ENCODE results near the gene RAC3.

RAC3 gene

DNA sequence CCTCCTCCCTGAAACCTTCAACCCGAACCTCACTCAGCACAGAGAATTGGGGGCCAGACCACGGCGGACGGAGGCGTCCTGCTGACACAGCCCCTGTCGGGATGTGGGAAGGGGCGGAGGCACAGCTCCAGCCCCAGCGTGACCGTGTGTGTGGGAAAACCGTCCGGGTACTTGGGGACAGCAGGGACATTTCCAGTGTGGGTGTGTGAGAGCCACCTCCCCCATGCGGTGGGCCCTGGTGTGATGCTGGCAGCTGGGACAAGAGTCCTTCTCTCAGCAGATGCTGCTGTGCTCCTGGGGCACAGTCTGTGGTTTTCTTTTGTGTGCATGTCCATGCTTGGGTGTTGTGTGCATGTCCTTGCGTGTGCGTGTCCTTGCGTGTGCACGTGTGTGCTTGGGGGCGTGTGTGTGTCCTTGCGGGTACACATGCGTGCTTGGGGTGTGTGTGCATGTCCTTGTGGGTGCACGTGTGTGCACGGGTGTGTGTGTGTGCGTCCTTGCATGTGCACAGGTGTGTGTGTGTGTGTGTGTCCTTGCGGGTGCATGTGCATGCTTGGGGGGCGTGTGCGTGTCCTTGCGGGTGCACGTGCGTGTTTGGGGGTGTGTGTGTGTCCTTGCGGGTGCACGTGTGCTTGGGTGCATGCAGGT, 25.7 kb upstream of the RAC3 start:
- TF ChIP-seq FOXP2 (optimal IDR thresholded peaks at IDR 0.05; ENCODE audit: borderline replicate concordance, extremely low read depth, extremely low read length, insufficient read depth) = no peak
- no peak for TF ChIP-seq POLR2AphosphoS5 (IDR thresholded peaks at IDR 0.05; ENCODE audit: low read depth, low read length)
- no peak for TF ChIP-seq TAF1 (IDR thresholded peaks at IDR 0.05; ENCODE audit: borderline replicate concordance, insufficient read depth, low read length)
- TF ChIP-seq SIN3A (IDR thresholded peaks at IDR 0.05; ENCODE audit: borderline replicate concordance, insufficient read depth, low read length) = no peak
- TF ChIP-seq, protein P1, sequence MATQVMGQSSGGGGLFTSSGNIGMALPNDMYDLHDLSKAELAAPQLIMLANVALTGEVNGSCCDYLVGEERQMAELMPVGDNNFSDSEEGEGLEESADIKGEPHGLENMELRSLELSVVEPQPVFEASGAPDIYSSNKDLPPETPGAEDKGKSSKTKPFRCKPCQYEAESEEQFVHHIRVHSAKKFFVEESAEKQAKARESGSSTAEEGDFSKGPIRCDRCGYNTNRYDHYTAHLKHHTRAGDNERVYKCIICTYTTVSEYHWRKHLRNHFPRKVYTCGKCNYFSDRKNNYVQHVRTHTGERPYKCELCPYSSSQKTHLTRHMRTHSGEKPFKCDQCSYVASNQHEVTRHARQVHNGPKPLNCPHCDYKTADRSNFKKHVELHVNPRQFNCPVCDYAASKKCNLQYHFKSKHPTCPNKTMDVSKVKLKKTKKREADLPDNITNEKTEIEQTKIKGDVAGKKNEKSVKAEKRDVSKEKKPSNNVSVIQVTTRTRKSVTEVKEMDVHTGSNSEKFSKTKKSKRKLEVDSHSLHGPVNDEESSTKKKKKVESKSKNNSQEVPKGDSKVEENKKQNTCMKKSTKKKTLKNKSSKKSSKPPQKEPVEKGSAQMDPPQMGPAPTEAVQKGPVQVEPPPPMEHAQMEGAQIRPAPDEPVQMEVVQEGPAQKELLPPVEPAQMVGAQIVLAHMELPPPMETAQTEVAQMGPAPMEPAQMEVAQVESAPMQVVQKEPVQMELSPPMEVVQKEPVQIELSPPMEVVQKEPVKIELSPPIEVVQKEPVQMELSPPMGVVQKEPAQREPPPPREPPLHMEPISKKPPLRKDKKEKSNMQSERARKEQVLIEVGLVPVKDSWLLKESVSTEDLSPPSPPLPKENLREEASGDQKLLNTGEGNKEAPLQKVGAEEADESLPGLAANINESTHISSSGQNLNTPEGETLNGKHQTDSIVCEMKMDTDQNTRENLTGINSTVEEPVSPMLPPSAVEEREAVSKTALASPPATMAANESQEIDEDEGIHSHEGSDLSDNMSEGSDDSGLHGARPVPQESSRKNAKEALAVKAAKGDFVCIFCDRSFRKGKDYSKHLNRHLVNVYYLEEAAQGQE (IDR thresholded peaks at IDR 0.05; ENCODE audit: insufficient read depth in 1 of 2, low read depth in 2 of 2, low read length in 2 of 2) = no peak

DNA sequence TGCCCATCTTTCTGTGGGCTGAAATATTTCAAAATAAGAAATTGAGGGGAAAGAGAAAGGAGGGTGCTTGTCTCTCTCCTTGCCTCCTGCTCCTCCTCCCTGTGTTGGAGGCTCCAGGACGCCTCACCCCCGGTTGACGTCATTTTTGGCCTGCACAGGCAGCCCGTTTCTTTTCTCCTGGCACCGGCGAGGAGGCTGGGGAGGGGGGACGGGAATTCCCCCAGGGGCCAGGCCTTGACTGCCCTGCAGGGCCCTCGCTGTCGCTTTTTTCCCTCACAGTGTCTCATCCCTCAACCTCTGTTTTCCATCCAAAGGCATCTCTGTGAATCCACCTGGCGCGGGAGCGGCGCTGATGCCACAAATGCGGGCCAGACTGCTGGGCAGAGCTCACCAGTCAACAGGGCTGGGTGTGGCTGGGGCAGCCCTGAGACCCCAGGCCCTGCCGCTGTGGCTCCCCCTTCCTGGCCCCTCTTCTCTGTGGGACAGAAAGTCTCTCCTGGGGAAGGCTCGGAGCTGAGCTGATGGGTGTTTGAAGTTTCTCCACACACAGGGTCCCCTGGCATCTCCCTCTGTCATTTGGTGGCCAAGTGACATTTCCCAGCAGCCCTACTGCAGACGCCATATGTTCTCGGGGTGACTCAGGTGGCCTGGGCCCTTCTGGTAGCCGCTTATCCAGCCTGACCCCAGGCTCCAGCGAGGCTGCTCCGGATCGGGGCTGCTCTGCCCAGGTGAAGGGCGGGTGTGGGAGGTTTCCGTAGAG, 24.8 kb upstream of the RAC3 start:
- TF ChIP-seq, protein P1 (IDR thresholded peaks at IDR 0.05; ENCODE audit: insufficient read depth in 1 of 2, low read depth in 2 of 2, low read length in 2 of 2) = no peak

DNA sequence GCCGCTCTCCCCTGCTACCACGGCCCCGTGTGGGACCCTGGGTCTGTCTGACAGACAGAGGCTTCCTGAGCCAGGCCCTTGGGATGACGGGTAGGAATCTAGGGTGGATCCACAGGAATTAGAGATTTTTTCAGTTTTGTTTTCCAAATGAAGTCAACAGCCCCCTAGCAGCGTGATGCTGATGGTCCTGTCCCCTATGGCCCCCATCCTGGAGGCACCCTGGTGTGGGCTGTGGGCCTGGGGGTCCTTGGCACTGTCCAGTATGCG, 24.3 kb upstream of the RAC3 start:
- TF ChIP-seq, protein P1 (IDR thresholded peaks at IDR 0.05; ENCODE audit: insufficient read depth in 1 of 2, low read depth in 2 of 2, low read length in 2 of 2) = no peak
- TF ChIP-seq FOXP2 (optimal IDR thresholded peaks at IDR 0.05; ENCODE audit: borderline replicate concordance, extremely low read depth, extremely low read length, insufficient read depth) = no peak
- no peak for TF ChIP-seq POLR2AphosphoS5 (IDR thresholded peaks at IDR 0.05; ENCODE audit: low read depth, low read length)
- no peak for TF ChIP-seq SIN3A (IDR thresholded peaks at IDR 0.05; ENCODE audit: borderline replicate concordance, insufficient read depth, low read length)
- TF ChIP-seq TAF1 (IDR thresholded peaks at IDR 0.05; ENCODE audit: borderline replicate concordance, insufficient read depth, low read length) = no peak

- no peak for TF ChIP-seq POLR2AphosphoS5 (IDR thresholded peaks at IDR 0.05; ENCODE audit: low read depth, low read length)
- TF ChIP-seq TAF1 (IDR thresholded peaks at IDR 0.05; ENCODE audit: borderline replicate concordance, insufficient read depth, low read length) = no peak
- TF ChIP-seq, protein P1 (IDR thresholded peaks at IDR 0.05; ENCODE audit: insufficient read depth in 1 of 2, low read depth in 2 of 2, low read length in 2 of 2) = no peak
- TF ChIP-seq SIN3A (IDR thresholded peaks at IDR 0.05; ENCODE audit: borderline replicate concordance, insufficient read depth, low read length) = no peak
- TF ChIP-seq FOXP2 (optimal IDR thresholded peaks at IDR 0.05; ENCODE audit: borderline replicate concordance, extremely low read depth, extremely low read length, insufficient read depth) = no peak
Observed at GRCh38 chr17:82007495-82008257, 23.8 kb upstream of the RAC3 start.

Data from PFSK-1 (cell line).